ENCODE results near the gene NR1I2.

Gene NR1I2

GRCh38 chr3:119825820-119826219, 43.9 kb downstream of the NR1I2 start:
- DNase-seq, result no peak

GRCh38 chr3:119826711-119827608, 45.1 kb downstream of the NR1I2 start:
- DNase-seq, result no peak

- no peak for DNase-seq
These were observed 47.5 kb downstream of the NR1I2 start for GRCh38 chr3:119829420-119829819.

GRCh38 chr3:119831022-119831421, 49.1 kb downstream of the NR1I2 start:
- DNase-seq, result no peak

- no peak for DNase-seq
These were observed 50.1 kb downstream of the NR1I2 start for GRCh38 chr3:119831941-119832371.

- DNase-seq, result no peak
These were observed 53.0 kb downstream of the NR1I2 start for GRCh38 chr3:119834754-119835370.

GRCh38 chr3:119835556-119835955, 53.7 kb downstream of the NR1I2 start:
- DNase-seq, result no peak

- no peak for DNase-seq
These were observed 60.0 kb downstream of the NR1I2 start for GRCh38 chr3:119841808-119842471.

GRCh38 chr3:119849126-119849525, 67.2 kb downstream of the NR1I2 start:
- no peak for DNase-seq

GRCh38 chr3:119856695-119857094, 74.8 kb downstream of the NR1I2 start:
- DNase-seq, result no peak

- DNase-seq, result no peak
These were observed 77.1 kb downstream of the NR1I2 start for GRCh38 chr3:119858957-119859356.

- DNase-seq, result no peak
These were observed 77.8 kb downstream of the NR1I2 start for GRCh38 chr3:119859728-119860127.

GRCh38 chr3:119861681-119862080, 79.8 kb downstream of the NR1I2 start:
- no peak for DNase-seq

- no peak for DNase-seq
These were observed 80.7 kb downstream of the NR1I2 start for GRCh38 chr3:119862616-119863015.

- no peak for DNase-seq
These were observed 82.6 kb downstream of the NR1I2 start for GRCh38 chr3:119864476-119864875.
